Skeletal muscle tissue (tissue), 4 donors: ENCODE measurements around the gene ANKRD23. TPM values are rescaled to one million over a fixed set of nuclear protein-coding genes. Genes with fewer than 3 reads are reported as not detected.

Experiments
- H3K27ac ChIP-seq: one replicate; pipeline ENCODE4 v1.7.0; 2013; ENCODE audit warnings: mild to moderate bottlenecking, low read depth, low read length, inconsistent platforms
- H3K27me3 ChIP-seq, 3 donors: one replicate each; pipeline ENCODE4 v1.7.0; 2013; ENCODE audit warnings: low read length in 3 of 3; ENCODE audit not compliant: control insufficient read depth in 3 of 3, insufficient read depth in 3 of 3
- H3K36me3 ChIP-seq, 3 donors: one replicate each; pipeline ENCODE4 v1.7.0; 2013; ENCODE audit warnings: low read length in 3 of 3; ENCODE audit not compliant: control insufficient read depth in 3 of 3, insufficient read depth in 3 of 3
- H3K4me1 ChIP-seq, 3 donors: one replicate each; pipeline ENCODE4 v1.7.0; 2013; ENCODE audit warnings: low read length in 3 of 3, mild to moderate bottlenecking in 3 of 3; ENCODE audit not compliant: control insufficient read depth in 3 of 3, insufficient read depth in 3 of 3
- H3K4me3 ChIP-seq, 3 donors: one replicate each; pipeline ENCODE4 v1.7.0; 2013; ENCODE audit warnings: low read length in 3 of 3
- H3K9ac ChIP-seq, 3 donors: one replicate each; pipeline ENCODE4 v1.7.0; 2013; ENCODE audit warnings: low read length in 3 of 3, mild to moderate bottlenecking in 3 of 3, moderate library complexity in 2 of 3, low read depth in 1 of 3
- H3K9me3 ChIP-seq, 3 donors: one replicate each; pipeline ENCODE4 v1.7.0; 2013; ENCODE audit warnings: low read length in 3 of 3; ENCODE audit not compliant: control insufficient read depth in 3 of 3
- total RNA-seq: library from RNA; depleted of rRNA; stranded (reverse); fragments of >200 nt; gene quantifications from one replicate; pipeline ENCODE4 v1.2.3, GENCODE V29; 2014
- donor health status: Osteomylitis.

Gene ANKRD23
- total RNA-seq, 1 donor from 2014 or later = 5.2 TPM

DNA sequence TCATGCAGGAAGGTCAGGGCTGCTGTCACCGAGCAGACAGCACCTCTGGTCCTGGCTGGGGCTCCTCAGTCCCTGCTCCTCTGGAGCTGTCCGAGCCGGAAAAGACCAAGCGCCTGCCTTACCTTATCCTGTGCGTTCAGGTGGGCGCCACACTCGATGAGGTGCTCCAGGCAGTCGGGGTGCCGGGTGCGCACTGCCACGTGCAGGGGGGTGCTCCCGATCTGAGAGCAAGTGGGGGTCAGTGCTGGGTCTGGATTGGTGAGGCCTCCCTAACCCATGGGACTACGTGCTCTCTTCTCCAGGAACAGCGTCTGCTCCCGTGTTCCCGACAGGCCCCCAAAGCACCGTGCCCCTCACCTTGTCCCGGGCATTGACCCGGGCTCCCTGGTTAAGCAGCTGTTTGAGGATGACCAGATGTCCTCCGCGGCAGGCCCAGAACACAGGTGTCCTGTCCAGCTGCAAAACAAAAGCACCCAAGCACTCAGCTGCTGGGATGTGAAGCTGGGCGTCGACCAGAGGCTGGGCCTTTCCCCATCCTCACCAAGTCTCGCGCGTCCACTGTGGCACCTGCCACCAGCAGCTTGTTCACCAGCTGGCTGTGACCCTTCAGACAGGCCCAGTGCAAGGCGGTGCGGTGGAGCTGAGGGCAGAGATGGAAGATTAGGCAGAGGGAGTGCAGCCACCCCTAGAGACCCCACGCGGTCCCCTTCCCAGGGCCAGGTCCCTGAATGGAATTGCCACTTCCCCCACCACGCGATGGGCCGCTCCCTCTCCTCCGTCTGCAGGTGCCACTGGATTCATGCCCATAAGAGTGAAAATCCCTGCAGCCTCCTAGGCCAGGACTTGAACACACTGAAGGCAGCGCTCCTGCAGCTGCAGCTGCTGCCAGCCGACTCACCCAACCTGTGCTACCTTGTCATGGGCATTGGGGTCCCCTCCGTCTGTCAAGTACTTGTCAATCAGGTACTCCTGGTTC, 3.7 kb downstream of the ANKRD23 start:
- no peaks in the 10 kb centered on the region for H3K9me3 ChIP-seq
- H3K4me1 ChIP-seq = peaks cover 25 to 47% (median 38%) of the 10 kb centered on the region in 3 donors
- H3K4me3 ChIP-seq = peak overlapping the region; percentile 58 to 87 (median 59)
- H3K36me3 ChIP-seq = peaks cover 39 to 51% (median 42%) of the 10 kb centered on the region in 3 donors
- peak overlapping the region; percentile 74 to 93 (median 76) for H3K9ac ChIP-seq
- peak overlapping the region; percentile 87 for H3K27ac ChIP-seq
- no peaks in the 10 kb centered on the region for H3K27me3 ChIP-seq

DNA sequence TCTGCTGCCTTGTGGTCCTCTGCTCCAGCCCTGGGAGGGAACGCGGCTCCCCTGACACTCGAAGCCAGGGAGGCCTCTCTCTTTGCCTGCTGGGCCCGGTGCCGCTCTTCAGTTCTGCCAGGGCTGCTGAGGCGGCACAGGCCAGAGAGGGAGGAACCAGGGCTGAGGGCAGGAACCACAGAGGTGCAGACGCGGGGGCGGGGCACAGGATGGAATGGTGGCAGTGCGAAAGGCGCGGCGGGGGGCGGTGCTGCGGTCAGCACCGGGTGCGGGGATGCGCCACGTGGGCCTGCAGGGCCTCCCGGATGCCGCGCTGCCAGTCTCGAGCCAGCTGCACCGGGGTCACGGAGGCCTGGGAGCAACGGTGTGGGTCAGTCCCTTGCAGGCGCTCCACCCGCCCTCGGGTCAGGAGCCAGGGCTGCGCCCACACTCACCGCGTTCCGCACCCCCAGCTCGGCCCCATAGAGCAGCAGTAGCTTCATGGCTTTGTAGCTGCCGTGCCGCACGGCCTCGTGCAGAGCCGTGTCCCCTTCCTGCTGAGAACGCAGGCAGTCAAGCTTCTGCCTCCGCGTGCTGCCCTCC, 4.4 kb downstream of the ANKRD23 start:
- Histone ChIP-seq H3K27me3 (no peaks in the 10 kb centered on the region), H3K9me3 (no peaks in the 10 kb centered on the region), H3K9ac (peak overlapping the region; percentile 20 to 93 (median 76)), H3K36me3 (peaks cover 39 to 51% (median 42%) of the 10 kb centered on the region in 3 donors), H3K27ac (peak overlapping the region; percentile 87), H3K4me3 (peak overlapping the region; percentile 58 to 87 (median 59)), H3K4me1 (peaks cover 23 to 43% (median 32%) of the 10 kb centered on the region in 3 donors)

DNA sequence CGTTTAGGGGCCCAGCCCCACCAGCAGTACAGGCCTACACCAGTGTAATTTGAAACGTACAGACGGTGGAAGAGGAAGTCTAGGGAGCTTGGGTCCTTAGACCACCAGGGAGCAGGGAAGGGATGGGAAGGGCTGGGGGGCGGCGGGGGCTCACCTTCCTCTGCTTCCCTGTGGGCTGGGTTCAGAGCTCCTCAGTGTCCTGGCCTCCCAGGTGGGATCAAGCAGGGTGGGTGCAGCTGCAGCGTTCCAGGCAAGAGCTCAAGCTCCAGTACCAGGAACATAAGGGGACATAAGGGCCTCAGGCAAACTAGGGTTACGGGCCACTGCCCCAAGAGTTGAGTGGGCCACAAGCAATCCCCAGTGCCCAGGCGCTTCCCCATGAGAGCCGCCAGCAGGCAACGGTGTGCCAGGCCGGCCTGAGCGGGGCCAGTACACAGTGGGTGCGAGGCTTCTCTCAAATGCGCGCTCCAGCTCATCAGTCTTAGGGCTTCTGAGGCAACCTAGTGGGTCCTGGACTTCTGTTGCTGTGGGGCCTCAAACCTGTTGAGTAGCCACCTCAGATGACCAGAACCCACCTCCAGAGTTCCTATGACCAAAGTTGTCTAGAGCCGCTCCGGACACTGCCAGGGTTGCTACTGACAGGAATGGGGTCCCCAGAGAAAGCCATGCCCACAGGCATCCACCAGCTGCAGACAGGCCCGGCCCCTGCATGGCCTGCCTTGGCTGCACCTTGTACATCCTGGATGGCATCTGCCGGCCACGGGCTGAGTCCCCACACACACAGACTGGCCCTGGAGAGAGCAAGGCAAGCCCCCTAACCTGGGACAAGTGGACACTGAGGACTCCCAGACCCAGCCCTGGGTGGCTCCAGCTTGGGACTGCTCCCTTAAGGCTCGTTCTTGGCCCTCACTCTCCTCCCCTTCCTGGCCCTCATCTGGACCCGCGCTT, 5.2 kb downstream of the ANKRD23 start:
- peak overlapping the region; percentile 87 for H3K27ac ChIP-seq
- peaks cover 21 to 40% (median 30%) of the 10 kb centered on the region in 3 donors for H3K4me1 ChIP-seq
- peaks cover 39 to 51% (median 42%) of the 10 kb centered on the region in 3 donors for H3K36me3 ChIP-seq
- H3K9me3 ChIP-seq = no peaks in the 10 kb centered on the region
- H3K4me3 ChIP-seq = peak overlapping the region in 2 of 3 donors; percentile 22 to 58
- H3K9ac ChIP-seq = peak overlapping the region; percentile 20 to 93 (median 32)
- H3K27me3 ChIP-seq = no peaks in the 10 kb centered on the region

DNA sequence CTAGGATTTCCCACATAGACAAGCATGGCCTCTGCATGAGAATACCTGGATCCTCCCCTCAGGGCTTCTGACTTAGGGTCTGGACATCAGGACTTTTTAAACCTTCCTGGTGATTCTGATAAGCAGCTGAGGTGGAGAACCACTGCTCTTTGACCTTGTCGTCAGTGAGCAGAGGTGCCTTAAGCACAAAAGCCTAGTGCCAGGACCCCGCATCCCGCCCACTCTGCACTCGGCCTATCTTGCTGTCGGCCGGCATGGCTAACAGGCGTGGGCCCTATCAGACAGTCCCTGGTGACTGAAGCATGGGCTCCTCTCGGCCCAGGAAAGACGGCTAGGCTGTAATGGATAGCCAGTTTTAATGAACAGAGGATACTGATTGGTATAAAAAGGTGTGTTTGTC, 6.2 kb downstream of the ANKRD23 start:
- no peaks in the 10 kb centered on the region for H3K9me3 ChIP-seq
- H3K27ac ChIP-seq = peak overlapping the region; percentile 47
- H3K4me1 ChIP-seq = peaks cover 31 to 51% (median 40%) of the 10 kb centered on the region in 3 donors
- no peak overlapping the region for H3K4me3 ChIP-seq
- peak overlapping the region in 1 of 3 donors; percentile 17 for H3K9ac ChIP-seq
- H3K27me3 ChIP-seq = no peaks in the 10 kb centered on the region
- H3K36me3 ChIP-seq = peaks cover 42 to 47% (median 43%) of the 10 kb centered on the region in 3 donors

DNA sequence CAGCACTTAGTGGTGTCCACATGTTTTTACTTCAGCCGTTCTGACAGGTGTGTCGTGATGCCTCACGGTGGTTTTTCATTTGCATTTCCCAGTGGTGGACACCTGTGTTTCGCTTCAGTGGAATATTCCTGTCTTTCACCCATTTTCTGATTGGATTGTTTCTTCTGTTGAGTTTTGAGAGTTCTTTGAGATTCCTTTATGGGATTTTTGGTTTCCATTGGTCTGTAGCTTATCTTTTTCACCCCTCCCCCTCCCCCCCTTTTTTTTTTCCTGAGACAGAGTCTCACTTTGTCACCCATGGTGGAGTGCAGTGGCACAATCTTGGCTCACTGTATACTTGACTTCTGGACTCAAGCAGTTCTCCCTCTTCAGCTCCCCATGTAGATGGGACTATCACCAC, 8.0 kb downstream of the ANKRD23 start:
- Histone ChIP-seq H3K9me3 (no peaks in the 10 kb centered on the region), H3K36me3 (peaks cover 48 to 53% (median 50%) of the 10 kb centered on the region in 3 donors), H3K9ac (no peak overlapping the region), H3K27ac (peak overlapping the region; percentile 47), H3K4me1 (peaks cover 35 to 56% (median 45%) of the 10 kb centered on the region in 3 donors), H3K4me3 (no peak overlapping the region), H3K27me3 (no peaks in the 10 kb centered on the region)

DNA sequence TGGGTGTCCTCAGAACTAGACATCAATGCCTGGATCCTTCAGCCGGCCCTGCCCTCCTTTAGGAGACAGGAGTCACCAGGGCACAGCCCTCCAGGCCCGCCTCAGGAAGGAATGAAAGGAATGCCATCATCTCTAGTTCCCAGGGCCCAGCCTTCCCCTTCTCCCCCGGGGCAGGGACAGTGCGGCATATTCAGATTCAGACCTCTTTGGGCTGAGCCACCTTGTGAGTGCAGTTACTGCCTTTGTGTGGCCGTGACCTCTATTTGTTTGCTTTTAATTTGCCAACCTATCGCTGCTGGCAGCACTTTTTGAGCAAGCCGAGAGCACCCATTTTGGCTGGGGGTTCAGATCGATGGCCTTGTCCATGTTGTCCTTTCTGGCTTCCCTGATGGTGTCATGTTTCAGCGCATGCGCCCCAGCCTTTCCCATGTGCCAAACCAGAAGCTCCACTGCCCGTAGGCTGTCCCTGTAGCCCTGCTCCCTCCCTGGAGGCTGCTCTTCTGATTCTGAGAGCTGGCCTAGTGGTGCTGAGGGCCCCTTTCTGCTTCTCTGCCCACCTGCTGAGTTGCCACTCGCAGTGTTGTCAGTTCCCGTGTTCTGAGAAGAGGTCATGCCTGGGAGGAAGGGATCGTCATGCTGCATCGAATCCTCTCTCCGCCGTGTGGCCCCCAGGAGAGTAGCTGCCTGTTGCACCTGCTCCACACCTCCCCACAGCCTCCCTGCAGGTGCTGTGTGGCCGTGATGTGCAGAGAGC, 10.9 kb downstream of the ANKRD23 start:
- H3K36me3 ChIP-seq = peaks cover 40 to 51% (median 40%) of the 10 kb centered on the region in 3 donors
- H3K4me1 ChIP-seq = peaks cover 18 to 30% (median 21%) of the 10 kb centered on the region in 3 donors
- peak overlapping the region in 2 of 3 donors; percentile 23 to 75 for H3K9ac ChIP-seq

DNA sequence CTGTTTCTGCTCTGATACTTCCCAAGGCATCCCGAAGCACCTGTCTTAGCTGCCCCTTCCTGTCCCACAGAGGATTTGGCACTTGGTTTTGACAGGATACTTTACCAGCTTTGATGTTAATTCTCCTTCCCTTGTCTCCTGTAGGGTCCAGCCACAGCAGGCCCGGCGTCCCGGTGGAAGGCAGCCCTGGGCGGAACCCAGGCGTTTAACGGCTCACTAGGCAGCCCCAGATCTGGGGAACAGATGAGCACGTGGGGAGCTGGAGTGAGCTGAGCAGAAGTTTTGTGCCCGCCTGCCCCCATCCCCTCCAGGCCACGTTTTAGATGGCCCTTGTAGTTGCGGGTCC, 11.4 kb downstream of the ANKRD23 start:
- H3K36me3 ChIP-seq = peaks cover 40 to 51% (median 41%) of the 10 kb centered on the region in 3 donors
- peak overlapping the region in 2 of 3 donors; percentile 23 to 75 for H3K9ac ChIP-seq
- H3K27ac ChIP-seq = peak overlapping the region; percentile 59
- no peaks in the 10 kb centered on the region for H3K27me3 ChIP-seq
- H3K9me3 ChIP-seq = no peaks in the 10 kb centered on the region
- peaks cover 18 to 26% (median 21%) of the 10 kb centered on the region in 3 donors for H3K4me1 ChIP-seq
- H3K4me3 ChIP-seq = peak overlapping the region in 1 of 3 donors; percentile 58

More for the DNA sequence above, 10.9 kb downstream of the ANKRD23 start:
- Histone ChIP-seq H3K9me3 (no peaks in the 10 kb centered on the region), H3K27ac (peak overlapping the region; percentile 59), H3K27me3 (no peaks in the 10 kb centered on the region), H3K4me3 (peak overlapping the region in 2 of 3 donors; percentile 10 to 60)

DNA sequence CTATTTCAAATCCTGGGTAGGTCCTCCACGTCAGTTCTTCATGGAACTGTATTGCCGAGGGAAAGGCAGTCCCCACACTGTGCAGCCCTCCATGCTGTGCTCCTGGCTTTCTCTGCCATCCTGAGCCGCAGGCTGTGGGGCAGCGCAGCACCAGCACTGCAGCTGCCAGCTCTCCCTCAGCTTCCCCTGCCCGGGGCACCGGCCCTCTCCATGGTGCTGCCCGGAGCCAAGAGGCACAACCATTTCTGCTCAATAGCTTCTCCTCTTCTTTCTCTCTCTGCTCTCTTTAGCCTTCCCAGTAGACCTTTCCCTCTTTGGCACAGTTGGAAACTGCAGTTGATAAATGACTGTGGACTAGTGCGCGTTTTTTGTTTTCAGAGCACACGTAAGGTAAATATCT, 12.1 kb downstream of the ANKRD23 start:
- no peaks in the 10 kb centered on the region for H3K27me3 ChIP-seq
- H3K4me1 ChIP-seq = peaks cover 18 to 26% (median 21%) of the 10 kb centered on the region in 3 donors
- H3K27ac ChIP-seq = peak overlapping the region; percentile 59
- H3K9me3 ChIP-seq = no peaks in the 10 kb centered on the region
- peaks cover 42 to 51% (median 43%) of the 10 kb centered on the region in 3 donors for H3K36me3 ChIP-seq
- no peak overlapping the region for H3K4me3 ChIP-seq
- peak overlapping the region in 1 of 3 donors; percentile 45 for H3K9ac ChIP-seq
